ENCODE measurements around the gene ST3GAL3. TPM values are rescaled to one million over a fixed set of nuclear protein-coding genes. Genes with fewer than 3 reads are reported as not detected.

Gene ST3GAL3
- total and polyA plus RNA-seq, 2 donors (not counting 3 experiments of a cell fraction or from before 2014, with no cell fraction given): 14.3 to 35.8 TPM

DNA sequence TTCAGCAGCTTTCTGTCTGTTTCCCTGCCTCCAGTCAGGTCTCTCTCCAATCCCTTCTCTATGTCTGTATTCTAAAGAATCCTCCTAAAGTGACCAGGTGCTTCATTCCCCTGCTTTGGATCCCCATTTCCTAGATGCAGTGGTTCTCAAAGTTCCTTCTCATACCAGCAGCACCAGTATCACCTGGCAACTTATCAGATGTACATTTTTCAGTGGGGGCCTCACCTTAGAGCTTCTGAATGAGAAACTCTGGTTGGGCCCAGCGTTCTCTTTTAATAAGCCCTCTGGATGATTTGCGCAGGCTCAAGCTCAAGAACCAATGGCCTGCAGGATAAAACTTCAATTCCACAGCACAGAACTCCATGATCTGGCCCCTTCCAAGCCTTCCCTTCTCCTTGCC, 200.9 kb downstream of the ST3GAL3 start:
- BruUV-seq (replicated peaks): no TSS peak
- H3K79me2 ChIP-seq (ENCODE audit: control insufficient read depth, insufficient read depth, low read length): no peaks in the 10 kb centered on the region
- DNase-seq (ENCODE audit: low read depth, low spot score): no peak
- H2AFZ ChIP-seq (ENCODE audit: low read depth, low read length): no peak overlapping the region
- no peak overlapping the region for H3K4me2 ChIP-seq (ENCODE audit: insufficient read depth, low read length)
- no peak overlapping the region for H3K27ac ChIP-seq (ENCODE audit: insufficient read depth, low read depth, low read length)
- intact Hi-C loops (cut with micrococcal nuclease): no loop called here
- H3K4me3 ChIP-seq (replicated peaks in 1 of 3; ENCODE audit: insufficient read depth in 1 of 3, low read depth in 1 of 3, low read length in 3 of 3): no peak overlapping the region
- CTCF ChIA-PET: interaction anchor here (0.6 to 3.0 kb wide), 3 partner anchors 18 to 796 kb away, joined by 3 to 14 read pairs (median 3); partner anchors contain the start of gene ARTN
- no peaks in the 10 kb centered on the region for H3K9me1 ChIP-seq (replicated peaks; ENCODE audit: control insufficient read depth, extremely low read depth, insufficient read depth, low read length)
- H3K9ac ChIP-seq (replicated peaks; ENCODE audit: extremely low read depth, insufficient read depth, low read length): no peak overlapping the region
- no peaks in the 10 kb centered on the region for H4K20me1 ChIP-seq (replicated peaks; ENCODE audit: control insufficient read depth, extremely low read depth, insufficient read depth, low read length)
- H3K4me1 ChIP-seq (ENCODE audit: control insufficient read depth, extremely low read depth, insufficient read depth, low read length): no peaks in the 10 kb centered on the region
- TF ChIP-seq MYC (IDR thresholded peaks at IDR 0.05; ENCODE audit: low read depth, low read length) (no peak), EZH2 (IDR thresholded peaks at IDR 0.05; ENCODE audit: borderline replicate concordance, low read depth, low read length, severe bottlenecking) (no peak), JUN (IDR thresholded peaks at IDR 0.05; ENCODE audit: borderline replicate concordance, insufficient read depth, insufficient read length, low read depth) (no peak), FOS (IDR thresholded peaks at IDR 0.05; ENCODE audit: borderline replicate concordance, insufficient read depth, low read length) (no peak), POLR2AphosphoS5 (IDR thresholded peaks at IDR 0.05; ENCODE audit: insufficient read depth, low read depth, low read length) (no peak), POLR2A (IDR thresholded peaks at IDR 0.05; ENCODE audit: low read depth, low read length) (no peak), GATA2 (IDR thresholded peaks at IDR 0.05; ENCODE audit: insufficient read depth, insufficient read length, low read depth, low read length) (no peak)
- TF ChIP-seq, protein P1, sequence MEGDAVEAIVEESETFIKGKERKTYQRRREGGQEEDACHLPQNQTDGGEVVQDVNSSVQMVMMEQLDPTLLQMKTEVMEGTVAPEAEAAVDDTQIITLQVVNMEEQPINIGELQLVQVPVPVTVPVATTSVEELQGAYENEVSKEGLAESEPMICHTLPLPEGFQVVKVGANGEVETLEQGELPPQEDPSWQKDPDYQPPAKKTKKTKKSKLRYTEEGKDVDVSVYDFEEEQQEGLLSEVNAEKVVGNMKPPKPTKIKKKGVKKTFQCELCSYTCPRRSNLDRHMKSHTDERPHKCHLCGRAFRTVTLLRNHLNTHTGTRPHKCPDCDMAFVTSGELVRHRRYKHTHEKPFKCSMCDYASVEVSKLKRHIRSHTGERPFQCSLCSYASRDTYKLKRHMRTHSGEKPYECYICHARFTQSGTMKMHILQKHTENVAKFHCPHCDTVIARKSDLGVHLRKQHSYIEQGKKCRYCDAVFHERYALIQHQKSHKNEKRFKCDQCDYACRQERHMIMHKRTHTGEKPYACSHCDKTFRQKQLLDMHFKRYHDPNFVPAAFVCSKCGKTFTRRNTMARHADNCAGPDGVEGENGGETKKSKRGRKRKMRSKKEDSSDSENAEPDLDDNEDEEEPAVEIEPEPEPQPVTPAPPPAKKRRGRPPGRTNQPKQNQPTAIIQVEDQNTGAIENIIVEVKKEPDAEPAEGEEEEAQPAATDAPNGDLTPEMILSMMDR (IDR thresholded peaks at IDR 0.05; ENCODE audit: extremely low read depth in 1 of 2, insufficient read depth in 1 of 2, low read depth in 1 of 2, low read length in 2 of 2): no peak
- TF ChIP-seq, protein P2, sequence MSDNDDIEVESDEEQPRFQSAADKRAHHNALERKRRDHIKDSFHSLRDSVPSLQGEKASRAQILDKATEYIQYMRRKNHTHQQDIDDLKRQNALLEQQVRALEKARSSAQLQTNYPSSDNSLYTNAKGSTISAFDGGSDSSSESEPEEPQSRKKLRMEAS (IDR thresholded peaks at IDR 0.05; ENCODE audit: insufficient read depth, insufficient read length): no peak
- dilution Hi-C loops (cut with MboI; ENCODE audit: extremely low pct_ligation_motif_present, low sequenced_read_pairs): no loop called here
- POLR2A ChIA-PET: no interaction called here
- H3K9me3 ChIP-seq (replicated peaks; ENCODE audit: control insufficient read depth, insufficient read depth, low read length): no peaks in the 10 kb centered on the region
- no peak for FAIRE-seq
- no peaks in the 10 kb centered on the region for H3K27me3 ChIP-seq (ENCODE audit: control insufficient read depth in 2 of 2, insufficient read depth in 2 of 2, low read length in 2 of 2)
- no peaks in the 10 kb centered on the region for H3K36me3 ChIP-seq (ENCODE audit: control insufficient read depth in 2 of 2, extremely low read depth in 1 of 2, insufficient read depth in 2 of 2, low read length in 2 of 2)
